Measurements from ENCODE around the gene AS3MT.
"Not testable (repeated sequence)": the region's sequence is repeated elsewhere in the genome, so short reads cannot be mapped to it uniquely, and the experiment has no call there.

Gene AS3MT

GRCh38 chr10:102834143-102834542 lies 35.1 kb upstream of the AS3MT start:
- no peaks in the 10 kb centered on the region for H3K79me2 ChIP-seq (ENCODE audit: insufficient read depth, low read length)
- no peak overlapping the region for H2AFZ ChIP-seq (ENCODE audit: low read length)
- H3K9me2 ChIP-seq (replicated peaks; ENCODE audit: low read depth, low read length): no peaks in the 10 kb centered on the region
- no peaks in the 10 kb centered on the region for H3K9me3 ChIP-seq (ENCODE audit: insufficient read depth, low read depth, low read length)
- H3K36me3 ChIP-seq (ENCODE audit: insufficient read depth, low read length): no peaks in the 10 kb centered on the region
- no peaks in the 10 kb centered on the region for H3K27me3 ChIP-seq (ENCODE audit: insufficient read depth, low read length, poor library complexity, severe bottlenecking)
- H3K9ac ChIP-seq (ENCODE audit: low read depth, low read length, poor library complexity, severe bottlenecking): no peak overlapping the region
- no peak overlapping the region for H3K4me3 ChIP-seq (ENCODE audit: low read length, poor library complexity, severe bottlenecking)
- TF ChIP-seq CTCF (conservative IDR thresholded peaks at IDR 0.05; ENCODE audit: low read length) (no peak), EZH2phosphoT487 (IDR thresholded peaks at IDR 0.05; ENCODE audit: borderline replicate concordance) (no peak)
- no peaks in the 10 kb centered on the region for H3F3A ChIP-seq (ENCODE audit: low read depth)
- no peaks in the 10 kb centered on the region for H4K20me1 ChIP-seq (ENCODE audit: insufficient read depth, low read length, poor library complexity, severe bottlenecking)
- no peaks in the 10 kb centered on the region for H3K4me1 ChIP-seq (ENCODE audit: insufficient read depth, low read length, poor library complexity, severe bottlenecking)
- no peak overlapping the region for H3K4me2 ChIP-seq (ENCODE audit: low read depth, low read length, poor library complexity, severe bottlenecking)

GRCh38 chr10:102835007-102835482 lies 34.2 kb upstream of the AS3MT start:
- no peaks in the 10 kb centered on the region for H3K79me2 ChIP-seq (ENCODE audit: insufficient read depth, low read length)
- H3K4me1 ChIP-seq (ENCODE audit: insufficient read depth, low read length, poor library complexity, severe bottlenecking): no peaks in the 10 kb centered on the region
- H3F3A ChIP-seq (ENCODE audit: low read depth): no peaks in the 10 kb centered on the region
- no peak overlapping the region for H3K4me3 ChIP-seq (ENCODE audit: low read length, poor library complexity, severe bottlenecking)
- no peaks in the 10 kb centered on the region for H3K27me3 ChIP-seq (ENCODE audit: insufficient read depth, low read length, poor library complexity, severe bottlenecking)
- TF ChIP-seq CTCF (conservative IDR thresholded peaks at IDR 0.05; ENCODE audit: low read length) (peak; percentile 91), EZH2phosphoT487 (IDR thresholded peaks at IDR 0.05; ENCODE audit: borderline replicate concordance) (no peak)
- H3K9me3 ChIP-seq (ENCODE audit: insufficient read depth, low read depth, low read length): no peaks in the 10 kb centered on the region
- H2AFZ ChIP-seq (ENCODE audit: low read length): no peak overlapping the region
- no peaks in the 10 kb centered on the region for H3K36me3 ChIP-seq (ENCODE audit: insufficient read depth, low read length)
- H3K9me2 ChIP-seq (replicated peaks; ENCODE audit: low read depth, low read length): no peaks in the 10 kb centered on the region
- H3K4me2 ChIP-seq (ENCODE audit: low read depth, low read length, poor library complexity, severe bottlenecking): no peak overlapping the region
- no peak overlapping the region for H3K9ac ChIP-seq (ENCODE audit: low read depth, low read length, poor library complexity, severe bottlenecking)
- H4K20me1 ChIP-seq (ENCODE audit: insufficient read depth, low read length, poor library complexity, severe bottlenecking): no peaks in the 10 kb centered on the region

DNA sequence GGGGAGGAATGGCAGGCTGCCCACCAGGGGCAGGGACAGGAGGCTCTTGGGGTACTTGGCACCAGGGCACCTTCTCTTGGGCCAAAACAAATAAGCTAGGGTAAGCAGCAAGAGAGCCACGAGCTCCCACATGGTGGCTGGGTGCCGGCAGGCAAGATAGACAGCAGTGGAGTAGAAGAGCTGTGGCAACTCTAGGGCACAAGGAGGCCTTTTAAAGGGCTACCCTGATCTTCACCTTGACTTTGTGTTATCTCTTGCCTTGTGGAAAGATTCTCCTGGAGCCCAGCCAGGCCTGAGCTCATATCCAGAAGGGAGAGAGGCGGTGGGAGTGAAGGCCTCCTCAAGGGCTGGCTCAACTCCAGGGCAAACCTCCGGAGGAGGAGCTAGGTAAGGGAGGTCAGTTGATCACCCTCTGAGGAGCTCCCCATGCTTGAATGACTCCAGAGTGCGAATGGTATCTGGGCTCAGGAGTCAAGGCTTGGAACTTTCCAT lies 32.0 kb upstream of the AS3MT start, which contains the start of gene CYP17A1:
TSS of gene CYP17A1 (minus strand) at position 184 of the 492 bp plus-strand sequence. CDS start at position 132, 52 bp downstream.
- H2AFZ ChIP-seq (ENCODE audit: low read length): no peak within 1 kb of the TSS
- H3K9me2 ChIP-seq (replicated peaks; ENCODE audit: low read depth, low read length): no peaks in the 10 kb centered on the region
- H3F3A ChIP-seq (ENCODE audit: low read depth): no peaks in the 10 kb centered on the region
- no peaks in the 10 kb centered on the region for H3K79me2 ChIP-seq (ENCODE audit: insufficient read depth, low read length)
- no peak within 1 kb of the TSS for H3K9ac ChIP-seq (ENCODE audit: low read depth, low read length, poor library complexity, severe bottlenecking)
- no peak within 1 kb of the TSS for H3K4me3 ChIP-seq (ENCODE audit: low read length, poor library complexity, severe bottlenecking)
- no peak within 1 kb of the TSS for H3K4me2 ChIP-seq (ENCODE audit: low read depth, low read length, poor library complexity, severe bottlenecking)
- no peaks in the 10 kb centered on the region for H3K27me3 ChIP-seq (ENCODE audit: insufficient read depth, low read length, poor library complexity, severe bottlenecking)
- no peak for TF ChIP-seq EZH2phosphoT487 (IDR thresholded peaks at IDR 0.05; ENCODE audit: borderline replicate concordance)
- no peak for TF ChIP-seq CTCF (conservative IDR thresholded peaks at IDR 0.05; ENCODE audit: low read length)
- H3K9me3 ChIP-seq (ENCODE audit: insufficient read depth, low read depth, low read length): no peaks in the 10 kb centered on the region
- no peaks in the 10 kb centered on the region for H3K36me3 ChIP-seq (ENCODE audit: insufficient read depth, low read length)
- no peaks in the 10 kb centered on the region for H4K20me1 ChIP-seq (ENCODE audit: insufficient read depth, low read length, poor library complexity, severe bottlenecking)
- H3K4me1 ChIP-seq (ENCODE audit: insufficient read depth, low read length, poor library complexity, severe bottlenecking): no peaks in the 10 kb centered on the region

GRCh38 chr10:102838276-102838927 lies 30.9 kb upstream of the AS3MT start:
- H3K79me2 ChIP-seq (ENCODE audit: insufficient read depth, low read length); H3K27me3 ChIP-seq (ENCODE audit: insufficient read depth, low read length, poor library complexity, severe bottlenecking); H4K20me1 ChIP-seq (ENCODE audit: insufficient read depth, low read length, poor library complexity, severe bottlenecking); H3K9me3 ChIP-seq (ENCODE audit: insufficient read depth, low read depth, low read length); H3K36me3 ChIP-seq (ENCODE audit: insufficient read depth, low read length); H3F3A ChIP-seq (ENCODE audit: low read depth); H3K4me2 ChIP-seq (ENCODE audit: low read depth, low read length, poor library complexity, severe bottlenecking); H3K4me3 ChIP-seq (ENCODE audit: low read length, poor library complexity, severe bottlenecking); H3K4me1 ChIP-seq (ENCODE audit: insufficient read depth, low read length, poor library complexity, severe bottlenecking); H2AFZ ChIP-seq (ENCODE audit: low read length); H3K9me2 ChIP-seq (replicated peaks; ENCODE audit: low read depth, low read length); H3K9ac ChIP-seq (ENCODE audit: low read depth, low read length, poor library complexity, severe bottlenecking): not testable (repeated sequence)
